Measurements from ENCODE around the gene PRRC2B.
"Not testable (repeated sequence)": the region's sequence is repeated elsewhere in the genome, so short reads cannot be mapped to it uniquely, and the experiment has no call there.

PRRC2B gene

GRCh38 chr9:131470581-131470991 is 76.7 kb downstream of the PRRC2B start:
- Histone ChIP-seq H3K4me3 (ENCODE audit: low read length) (no peak overlapping the region), H3K27me3 (ENCODE audit: low read depth, low read length) (no peaks in the 10 kb centered on the region), H3K36me3 (replicated peaks; ENCODE audit: low read depth, low read length) (peaks cover 71% of the 10 kb centered on the region), H3K4me1 (ENCODE audit: low read length) (no peaks in the 10 kb centered on the region), H4K20me1 (ENCODE audit: insufficient read depth, low read length) (peaks cover 11% of the 10 kb centered on the region), H3K27ac (ENCODE audit: low read length) (no peak overlapping the region), H2AFZ (ENCODE audit: low read depth, low read length) (no peak overlapping the region), H3K4me2 (ENCODE audit: low read length) (no peak overlapping the region), H3K9ac (ENCODE audit: low read length) (no peak overlapping the region), H3K79me2 (ENCODE audit: low read length) (peaks cover 38% of the 10 kb centered on the region), H3K9me3 (ENCODE audit: insufficient read depth, low read length) (no peaks in the 10 kb centered on the region)
- TF ChIP-seq CTCF (IDR thresholded peaks at IDR 0.05; ENCODE audit: low read depth, low read length) (no peak), EZH2phosphoT487 (IDR thresholded peaks at IDR 0.05; ENCODE audit: low read depth) (no peak)

- H3K27ac ChIP-seq (ENCODE audit: low read length); H3K4me2 ChIP-seq (ENCODE audit: low read length); H3K9me3 ChIP-seq (ENCODE audit: insufficient read depth, low read length); H3K9ac ChIP-seq (ENCODE audit: low read length); H2AFZ ChIP-seq (ENCODE audit: low read depth, low read length); H3K27me3 ChIP-seq (ENCODE audit: low read depth, low read length); H3K4me3 ChIP-seq (ENCODE audit: low read length); H3K4me1 ChIP-seq (ENCODE audit: low read length): not testable (repeated sequence)
- Histone ChIP-seq H3K79me2 (ENCODE audit: low read length) (peaks cover 38% of the 10 kb centered on the region), H4K20me1 (ENCODE audit: insufficient read depth, low read length) (peaks cover 11% of the 10 kb centered on the region), H3K36me3 (replicated peaks; ENCODE audit: low read depth, low read length) (peaks cover 74% of the 10 kb centered on the region)
Observed at GRCh38 chr9:131472085-131472484, 78.2 kb downstream of the PRRC2B start.

GRCh38 chr9:131473198-131473885 is 79.5 kb downstream of the PRRC2B start:
- H3K27me3 ChIP-seq (ENCODE audit: low read depth, low read length) = no peaks in the 10 kb centered on the region
- no peak overlapping the region for H2AFZ ChIP-seq (ENCODE audit: low read depth, low read length)
- H4K20me1 ChIP-seq (ENCODE audit: insufficient read depth, low read length) = peaks cover 11% of the 10 kb centered on the region
- H3K9ac ChIP-seq (ENCODE audit: low read length) = no peak overlapping the region
- no peak overlapping the region for H3K4me2 ChIP-seq (ENCODE audit: low read length)
- H3K4me1 ChIP-seq (ENCODE audit: low read length) = no peaks in the 10 kb centered on the region
- peaks cover 33% of the 10 kb centered on the region for H3K79me2 ChIP-seq (ENCODE audit: low read length)
- no peak for TF ChIP-seq CTCF (IDR thresholded peaks at IDR 0.05; ENCODE audit: low read depth, low read length)
- no peak for TF ChIP-seq EZH2phosphoT487 (IDR thresholded peaks at IDR 0.05; ENCODE audit: low read depth)
- H3K4me3 ChIP-seq (ENCODE audit: low read length) = no peak overlapping the region
- H3K9me3 ChIP-seq (ENCODE audit: insufficient read depth, low read length) = no peaks in the 10 kb centered on the region
- H3K27ac ChIP-seq (ENCODE audit: low read length) = no peak overlapping the region
- peaks cover 74% of the 10 kb centered on the region for H3K36me3 ChIP-seq (replicated peaks; ENCODE audit: low read depth, low read length)

GRCh38 chr9:131473891-131474290 is 80.0 kb downstream of the PRRC2B start:
- Histone ChIP-seq H3K9ac (ENCODE audit: low read length) (no peak overlapping the region), H3K27ac (ENCODE audit: low read length) (no peak overlapping the region), H3K27me3 (ENCODE audit: low read depth, low read length) (no peaks in the 10 kb centered on the region), H3K4me3 (ENCODE audit: low read length) (no peak overlapping the region), H3K4me2 (ENCODE audit: low read length) (no peak overlapping the region), H4K20me1 (ENCODE audit: insufficient read depth, low read length) (peaks cover 11% of the 10 kb centered on the region), H3K9me3 (ENCODE audit: insufficient read depth, low read length) (no peaks in the 10 kb centered on the region), H2AFZ (ENCODE audit: low read depth, low read length) (no peak overlapping the region), H3K79me2 (ENCODE audit: low read length) (peaks cover 29% of the 10 kb centered on the region), H3K36me3 (replicated peaks; ENCODE audit: low read depth, low read length) (peaks cover 78% of the 10 kb centered on the region), H3K4me1 (ENCODE audit: low read length) (no peaks in the 10 kb centered on the region)
- TF ChIP-seq CTCF (IDR thresholded peaks at IDR 0.05; ENCODE audit: low read depth, low read length) (no peak), EZH2phosphoT487 (IDR thresholded peaks at IDR 0.05; ENCODE audit: low read depth) (no peak)
